ENCODE data around the gene PKN3. TPM values are rescaled to one million over a fixed set of nuclear protein-coding genes. Genes with fewer than 3 reads are reported as not detected.
A peak's percentile ranks its signal among the peaks of the same experiment; 100 is the strongest.

The PKN3 gene
- total and polyA plus RNA-seq, 2 of the 13 experiments (the other 11 are each of a cell fraction or from before 2014, with no cell fraction given), result 10.5 to 13.2 TPM

DNA sequence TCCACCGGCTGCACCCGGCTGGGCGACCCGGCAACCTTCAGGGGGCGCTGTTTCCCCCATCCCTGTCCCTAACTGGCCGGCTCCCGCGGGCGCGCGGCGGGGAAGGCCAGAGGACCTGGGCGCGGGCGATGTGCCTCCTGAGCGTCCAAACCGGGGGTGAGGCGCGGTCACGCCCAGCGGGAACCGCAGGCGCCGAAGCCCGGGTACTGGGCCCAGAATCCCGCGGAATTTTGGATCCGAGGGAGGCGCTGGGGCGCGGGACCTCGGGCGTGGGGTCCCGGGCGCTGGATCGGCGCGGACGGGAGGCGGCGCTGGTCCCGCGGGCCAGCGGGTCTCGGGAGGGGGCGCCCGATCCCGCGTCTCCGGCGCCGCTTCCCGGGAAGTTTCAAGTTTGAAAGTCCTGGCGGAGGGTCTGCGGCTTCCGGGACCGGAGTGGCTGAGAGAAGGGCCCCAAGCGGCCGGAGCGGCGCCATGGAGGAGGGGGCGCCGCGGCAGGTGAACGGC lies at the start of gene PKN3 (continued):
- TF ChIP-seq, protein P1, sequence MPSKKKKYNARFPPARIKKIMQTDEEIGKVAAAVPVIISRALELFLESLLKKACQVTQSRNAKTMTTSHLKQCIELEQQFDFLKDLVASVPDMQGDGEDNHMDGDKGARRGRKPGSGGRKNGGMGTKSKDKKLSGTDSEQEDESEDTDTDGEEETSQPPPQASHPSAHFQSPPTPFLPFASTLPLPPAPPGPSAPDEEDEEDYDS (CRISPR knock-in tag; IDR thresholded peaks at IDR 0.05), result no peak; the same call in 1 of the 2 replicates
- TF ChIP-seq, protein P2, sequence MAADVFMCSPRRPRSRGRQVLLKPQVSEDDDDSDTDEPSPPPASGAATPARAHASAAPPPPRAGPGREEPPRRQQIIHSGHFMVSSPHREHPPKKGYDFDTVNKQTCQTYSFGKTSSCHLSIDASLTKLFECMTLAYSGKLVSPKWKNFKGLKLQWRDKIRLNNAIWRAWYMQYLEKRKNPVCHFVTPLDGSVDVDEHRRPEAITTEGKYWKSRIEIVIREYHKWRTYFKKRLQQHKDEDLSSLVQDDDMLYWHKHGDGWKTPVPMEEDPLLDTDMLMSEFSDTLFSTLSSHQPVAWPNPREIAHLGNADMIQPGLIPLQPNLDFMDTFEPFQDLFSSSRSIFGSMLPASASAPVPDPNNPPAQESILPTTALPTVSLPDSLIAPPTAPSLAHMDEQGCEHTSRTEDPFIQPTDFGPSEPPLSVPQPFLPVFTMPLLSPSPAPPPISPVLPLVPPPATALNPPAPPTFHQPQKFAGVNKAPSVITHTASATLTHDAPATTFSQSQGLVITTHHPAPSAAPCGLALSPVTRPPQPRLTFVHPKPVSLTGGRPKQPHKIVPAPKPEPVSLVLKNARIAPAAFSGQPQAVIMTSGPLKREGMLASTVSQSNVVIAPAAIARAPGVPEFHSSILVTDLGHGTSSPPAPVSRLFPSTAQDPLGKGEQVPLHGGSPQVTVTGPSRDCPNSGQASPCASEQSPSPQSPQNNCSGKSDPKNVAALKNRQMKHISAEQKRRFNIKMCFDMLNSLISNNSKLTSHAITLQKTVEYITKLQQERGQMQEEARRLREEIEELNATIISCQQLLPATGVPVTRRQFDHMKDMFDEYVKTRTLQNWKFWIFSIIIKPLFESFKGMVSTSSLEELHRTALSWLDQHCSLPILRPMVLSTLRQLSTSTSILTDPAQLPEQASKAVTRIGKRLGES (CRISPR knock-in tag; IDR thresholded peaks at IDR 0.05; ENCODE audit: borderline replicate concordance), result no peak
- TF ChIP-seq, protein P3, sequence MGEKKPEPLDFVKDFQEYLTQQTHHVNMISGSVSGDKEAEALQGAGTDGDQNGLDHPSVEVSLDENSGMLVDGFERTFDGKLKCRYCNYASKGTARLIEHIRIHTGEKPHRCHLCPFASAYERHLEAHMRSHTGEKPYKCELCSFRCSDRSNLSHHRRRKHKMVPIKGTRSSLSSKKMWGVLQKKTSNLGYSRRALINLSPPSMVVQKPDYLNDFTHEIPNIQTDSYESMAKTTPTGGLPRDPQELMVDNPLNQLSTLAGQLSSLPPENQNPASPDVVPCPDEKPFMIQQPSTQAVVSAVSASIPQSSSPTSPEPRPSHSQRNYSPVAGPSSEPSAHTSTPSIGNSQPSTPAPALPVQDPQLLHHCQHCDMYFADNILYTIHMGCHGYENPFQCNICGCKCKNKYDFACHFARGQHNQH (CRISPR knock-in tag; IDR thresholded peaks at IDR 0.05), result no peak; the same call in 1 of the 2 replicates
- no peak for TF ChIP-seq THYN1 (CRISPR knock-in tag; IDR thresholded peaks at IDR 0.05; ENCODE audit: borderline replicate concordance, low read depth)
- 0 out of 2 replicates have a peak, but pooled peaks have one; percentile 66 for TF ChIP-seq EED (CRISPR knock-in tag; IDR thresholded peaks at IDR 0.05)
- TF ChIP-seq MBD4 (IDR thresholded peaks at IDR 0.05; ENCODE audit: borderline replicate concordance, low read length), result no peak
- 0 out of 2 replicates have a peak, but pooled peaks have one; percentile 36 for TF ChIP-seq SNAPC2 (CRISPR knock-in tag; IDR thresholded peaks at IDR 0.05)
- TF ChIP-seq HOXD1 (CRISPR knock-in tag; IDR thresholded peaks at IDR 0.05), result 0 out of 2 replicates have a peak, but pooled peaks have one; percentile 2
- TF ChIP-seq, protein P4, sequence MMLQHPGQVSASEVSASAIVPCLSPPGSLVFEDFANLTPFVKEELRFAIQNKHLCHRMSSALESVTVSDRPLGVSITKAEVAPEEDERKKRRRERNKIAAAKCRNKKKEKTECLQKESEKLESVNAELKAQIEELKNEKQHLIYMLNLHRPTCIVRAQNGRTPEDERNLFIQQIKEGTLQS (CRISPR knock-in tag; IDR thresholded peaks at IDR 0.05), result no peak
- TF ChIP-seq HNRNPLL (IDR thresholded peaks at IDR 0.05; ENCODE audit: low read depth, low read length, poor library complexity, severe bottlenecking), result peak; percentile 40
- TF ChIP-seq, protein P5, sequence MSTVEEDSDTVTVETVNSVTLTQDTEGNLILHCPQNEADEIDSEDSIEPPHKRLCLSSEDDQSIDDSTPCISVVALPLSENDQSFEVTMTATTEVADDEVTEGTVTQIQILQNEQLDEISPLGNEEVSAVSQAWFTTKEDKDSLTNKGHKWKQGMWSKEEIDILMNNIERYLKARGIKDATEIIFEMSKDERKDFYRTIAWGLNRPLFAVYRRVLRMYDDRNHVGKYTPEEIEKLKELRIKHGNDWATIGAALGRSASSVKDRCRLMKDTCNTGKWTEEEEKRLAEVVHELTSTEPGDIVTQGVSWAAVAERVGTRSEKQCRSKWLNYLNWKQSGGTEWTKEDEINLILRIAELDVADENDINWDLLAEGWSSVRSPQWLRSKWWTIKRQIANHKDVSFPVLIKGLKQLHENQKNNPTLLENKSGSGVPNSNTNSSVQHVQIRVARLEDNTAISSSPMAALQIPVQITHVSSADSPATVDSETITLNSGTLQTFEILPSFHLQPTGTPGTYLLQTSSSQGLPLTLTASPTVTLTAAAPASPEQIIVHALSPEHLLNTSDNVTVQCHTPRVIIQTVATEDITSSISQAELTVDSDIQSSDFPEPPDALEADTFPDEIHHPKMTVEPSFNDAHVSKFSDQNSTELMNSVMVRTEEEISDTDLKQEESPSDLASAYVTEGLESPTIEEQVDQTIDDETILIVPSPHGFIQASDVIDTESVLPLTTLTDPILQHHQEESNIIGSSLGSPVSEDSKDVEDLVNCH (CRISPR knock-in tag; IDR thresholded peaks at IDR 0.05), result no peak
- TF ChIP-seq, protein P6, sequence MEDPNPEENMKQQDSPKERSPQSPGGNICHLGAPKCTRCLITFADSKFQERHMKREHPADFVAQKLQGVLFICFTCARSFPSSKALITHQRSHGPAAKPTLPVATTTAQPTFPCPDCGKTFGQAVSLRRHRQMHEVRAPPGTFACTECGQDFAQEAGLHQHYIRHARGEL (CRISPR knock-in tag; IDR thresholded peaks at IDR 0.05), result no peak
- TF ChIP-seq, protein P7, sequence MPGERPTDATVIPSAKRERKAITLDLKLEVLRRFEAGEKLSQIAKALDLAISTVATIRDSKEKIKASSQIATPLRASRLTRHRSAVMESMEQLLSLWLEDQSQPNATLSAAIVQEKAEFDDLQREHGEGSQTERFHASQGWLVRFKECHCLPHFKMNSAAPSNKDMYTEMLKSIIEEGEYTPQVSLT (CRISPR knock-in tag; IDR thresholded peaks at IDR 0.05; ENCODE audit: borderline replicate concordance, low read depth), result no peak
- peak in 1 of 2 experiments; percentile 43; a peak in 1 of 4 replicates for TF ChIP-seq POLR2A (IDR thresholded peaks at IDR 0.05; ENCODE audit: insufficient read depth in 1 of 2, low read depth in 2 of 2, low read length in 2 of 2)
- 0 out of 2 replicates have a peak, but pooled peaks have one; percentile 60 for TF ChIP-seq ARID2 (CRISPR knock-in tag; IDR thresholded peaks at IDR 0.05; ENCODE audit: borderline replicate concordance)
- TF ChIP-seq ZNF792 (CRISPR knock-in tag; IDR thresholded peaks at IDR 0.05), result 0 out of 2 replicates have a peak, but pooled peaks have one; percentile 6
- TF ChIP-seq SIX4 (CRISPR knock-in tag; IDR thresholded peaks at IDR 0.05), result 0 out of 2 replicates have a peak, but pooled peaks have one; percentile 40
- TF ChIP-seq, protein P8, sequence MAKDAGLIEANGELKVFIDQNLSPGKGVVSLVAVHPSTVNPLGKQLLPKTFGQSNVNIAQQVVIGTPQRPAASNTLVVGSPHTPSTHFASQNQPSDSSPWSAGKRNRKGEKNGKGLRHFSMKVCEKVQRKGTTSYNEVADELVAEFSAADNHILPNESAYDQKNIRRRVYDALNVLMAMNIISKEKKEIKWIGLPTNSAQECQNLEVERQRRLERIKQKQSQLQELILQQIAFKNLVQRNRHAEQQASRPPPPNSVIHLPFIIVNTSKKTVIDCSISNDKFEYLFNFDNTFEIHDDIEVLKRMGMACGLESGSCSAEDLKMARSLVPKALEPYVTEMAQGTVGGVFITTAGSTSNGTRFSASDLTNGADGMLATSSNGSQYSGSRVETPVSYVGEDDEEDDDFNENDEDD (CRISPR knock-in tag; IDR thresholded peaks at IDR 0.05; ENCODE audit: borderline replicate concordance), result peak; percentile 80; the same call in 1 of the 2 replicates
- peak; percentile 46 for TF ChIP-seq CBX1 (IDR thresholded peaks at IDR 0.05; ENCODE audit: low read depth)
